Panc1 (cell line): Measurements from ENCODE around the gene GALNTL6.

Experiments
- REST ChIP-seq, 2 experiments: IDR thresholded peaks; 2 replicates each; pipeline ENCODE4 v1.6.1; 2011 to 2012; ENCODE audit warnings: low read depth in 2 of 2, control low read depth in 1 of 2, low read length in 1 of 2, mild to moderate bottlenecking in 1 of 2, moderate library complexity in 1 of 2; ENCODE audit not compliant: insufficient read depth in 1 of 2
- TF ChIP-seq, protein P1 (sequence below): fragments of 450-650 bp; IDR thresholded peaks from 2 replicates; pipeline ENCODE4 v1.5.1; 2017; ENCODE audit warnings: mild to moderate bottlenecking

DNA sequence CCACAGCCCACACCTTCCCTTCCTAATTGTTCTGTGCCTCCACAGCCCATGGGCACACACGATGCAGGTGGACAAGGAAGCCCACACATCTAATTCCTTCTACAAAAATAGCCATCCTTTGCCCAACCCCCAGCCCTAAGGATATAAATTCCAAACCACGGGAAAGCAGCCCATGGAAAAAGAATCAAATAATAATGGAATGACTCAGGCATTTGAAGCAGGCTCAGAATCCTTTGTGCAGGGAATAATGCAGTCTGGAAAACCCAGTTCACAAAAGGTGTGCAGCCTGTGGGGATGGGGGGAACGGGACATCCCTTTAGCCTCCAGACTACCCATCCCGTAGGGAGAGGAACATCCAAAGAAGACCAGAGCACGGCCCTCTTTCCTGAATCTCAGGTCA is 1013.1 kb downstream of the GALNTL6 start:
- TF ChIP-seq, protein P1, sequence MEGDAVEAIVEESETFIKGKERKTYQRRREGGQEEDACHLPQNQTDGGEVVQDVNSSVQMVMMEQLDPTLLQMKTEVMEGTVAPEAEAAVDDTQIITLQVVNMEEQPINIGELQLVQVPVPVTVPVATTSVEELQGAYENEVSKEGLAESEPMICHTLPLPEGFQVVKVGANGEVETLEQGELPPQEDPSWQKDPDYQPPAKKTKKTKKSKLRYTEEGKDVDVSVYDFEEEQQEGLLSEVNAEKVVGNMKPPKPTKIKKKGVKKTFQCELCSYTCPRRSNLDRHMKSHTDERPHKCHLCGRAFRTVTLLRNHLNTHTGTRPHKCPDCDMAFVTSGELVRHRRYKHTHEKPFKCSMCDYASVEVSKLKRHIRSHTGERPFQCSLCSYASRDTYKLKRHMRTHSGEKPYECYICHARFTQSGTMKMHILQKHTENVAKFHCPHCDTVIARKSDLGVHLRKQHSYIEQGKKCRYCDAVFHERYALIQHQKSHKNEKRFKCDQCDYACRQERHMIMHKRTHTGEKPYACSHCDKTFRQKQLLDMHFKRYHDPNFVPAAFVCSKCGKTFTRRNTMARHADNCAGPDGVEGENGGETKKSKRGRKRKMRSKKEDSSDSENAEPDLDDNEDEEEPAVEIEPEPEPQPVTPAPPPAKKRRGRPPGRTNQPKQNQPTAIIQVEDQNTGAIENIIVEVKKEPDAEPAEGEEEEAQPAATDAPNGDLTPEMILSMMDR = no peak
- no peak for TF ChIP-seq REST (IDR thresholded peaks at IDR 0.05; ENCODE audit: insufficient read depth in 1 of 2, low read depth in 2 of 2, low read length in 1 of 2)
